Activated CD8-positive, alpha-beta memory T cell treated with anti-CD3 and anti-CD28 coated beads, Interleukin-2, amount 50 U/mL, for 48 hours (primary cell): Measurements from ENCODE around the gene SEZ6.

Source experiments
- DNase-seq: peaks from one replicate; pipeline ENCODE4 v3.0.0-alpha.2; 2020

The SEZ6 gene

GRCh38 chr17:28997806-28998205 is 8.0 kb downstream of the SEZ6 start:
- DNase-seq, result no peak

GRCh38 chr17:28996554-28997096 is 9.2 kb downstream of the SEZ6 start:
- no peak for DNase-seq

GRCh38 chr17:28993645-28994426 is 12.0 kb downstream of the SEZ6 start:
- DNase-seq, result no peak

- DNase-seq, result no peak
Observed at GRCh38 chr17:28992625-28993600, 12.9 kb downstream of the SEZ6 start.

- DNase-seq, result no peak
Observed at GRCh38 chr17:28992185-28992584, 13.6 kb downstream of the SEZ6 start.

- no peak for DNase-seq
Observed at GRCh38 chr17:28991779-28992178, 14.1 kb downstream of the SEZ6 start.

- DNase-seq, result no peak
Observed at GRCh38 chr17:28989028-28989427, 16.8 kb downstream of the SEZ6 start.

- DNase-seq, result no peak
Observed at GRCh38 chr17:28988475-28988874, 17.4 kb downstream of the SEZ6 start.

GRCh38 chr17:28986714-28987655 is 18.8 kb downstream of the SEZ6 start:
- DNase-seq, result no peak

GRCh38 chr17:28985950-28986713 is 19.7 kb downstream of the SEZ6 start:
- DNase-seq, result no peak

- no peak for DNase-seq
Observed at GRCh38 chr17:28983286-28984230, 22.3 kb downstream of the SEZ6 start.

- DNase-seq, result peak; percentile 58
Observed at GRCh38 chr17:28982131-28982793, 23.6 kb downstream of the SEZ6 start.

- DNase-seq, result no peak
Observed at GRCh38 chr17:28978356-28978964, 27.4 kb downstream of the SEZ6 start.

- no peak for DNase-seq
Observed at GRCh38 chr17:28977659-28978355, 28.0 kb downstream of the SEZ6 start.

- DNase-seq, result no peak
Observed at GRCh38 chr17:28975646-28976045, 30.2 kb downstream of the SEZ6 start.

- DNase-seq, result no peak
Observed at GRCh38 chr17:28975031-28975430, 30.8 kb downstream of the SEZ6 start.

- no peak for DNase-seq
Observed at GRCh38 chr17:28974451-28974850, 31.4 kb downstream of the SEZ6 start.

GRCh38 chr17:28973425-28973824 is 32.4 kb downstream of the SEZ6 start:
- no peak for DNase-seq

GRCh38 chr17:28972437-28972836 is 33.4 kb downstream of the SEZ6 start:
- DNase-seq, result no peak
